HG03575 (cell line): ENCODE results near the gene NSUN6.
"Not testable (repeated sequence)": the region's sequence is repeated elsewhere in the genome, so short reads cannot be mapped to it uniquely, and the experiment has no call there.

Experiments used
- ATAC-seq: cut with Tn5 transposase; IDR thresholded peaks from one replicate; pipeline ENCODE4 v1.9.1; 2021; ENCODE audit not compliant: unreplicated experiment, insufficient number of reproducible peaks, low FRiP score; ENCODE audit errors: extremely low read depth

The NSUN6 gene

DNA sequence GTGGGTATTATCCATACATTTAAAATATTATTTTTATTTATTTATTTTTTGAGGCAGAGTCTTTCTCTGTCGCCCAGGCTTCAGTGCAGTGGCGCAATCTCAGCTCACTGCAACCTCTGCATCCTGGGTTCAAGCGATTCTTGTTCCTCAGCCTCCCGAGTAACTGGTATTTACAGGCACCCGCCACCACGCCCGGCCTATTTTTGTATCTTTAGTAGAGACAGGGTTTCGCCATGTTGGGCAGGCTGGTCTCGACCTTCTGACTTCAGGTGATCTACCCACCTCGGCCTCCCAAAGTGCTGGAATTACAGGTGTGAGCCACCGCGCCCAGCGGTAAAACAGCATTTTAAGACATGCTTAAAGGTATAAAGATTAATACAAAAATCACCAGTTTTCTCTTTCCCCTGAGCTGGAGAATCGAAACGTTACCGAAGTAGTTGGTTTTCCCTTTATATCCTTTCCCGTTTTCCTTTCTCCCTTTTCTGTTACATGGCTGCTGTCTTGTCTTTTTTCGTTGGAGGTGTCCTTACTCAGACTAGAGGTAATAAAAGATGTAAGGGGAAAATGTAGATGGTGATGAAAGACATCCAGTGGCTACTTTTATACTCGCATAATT is 9.5 kb upstream of the NSUN6 start:
- no peak for ATAC-seq

DNA sequence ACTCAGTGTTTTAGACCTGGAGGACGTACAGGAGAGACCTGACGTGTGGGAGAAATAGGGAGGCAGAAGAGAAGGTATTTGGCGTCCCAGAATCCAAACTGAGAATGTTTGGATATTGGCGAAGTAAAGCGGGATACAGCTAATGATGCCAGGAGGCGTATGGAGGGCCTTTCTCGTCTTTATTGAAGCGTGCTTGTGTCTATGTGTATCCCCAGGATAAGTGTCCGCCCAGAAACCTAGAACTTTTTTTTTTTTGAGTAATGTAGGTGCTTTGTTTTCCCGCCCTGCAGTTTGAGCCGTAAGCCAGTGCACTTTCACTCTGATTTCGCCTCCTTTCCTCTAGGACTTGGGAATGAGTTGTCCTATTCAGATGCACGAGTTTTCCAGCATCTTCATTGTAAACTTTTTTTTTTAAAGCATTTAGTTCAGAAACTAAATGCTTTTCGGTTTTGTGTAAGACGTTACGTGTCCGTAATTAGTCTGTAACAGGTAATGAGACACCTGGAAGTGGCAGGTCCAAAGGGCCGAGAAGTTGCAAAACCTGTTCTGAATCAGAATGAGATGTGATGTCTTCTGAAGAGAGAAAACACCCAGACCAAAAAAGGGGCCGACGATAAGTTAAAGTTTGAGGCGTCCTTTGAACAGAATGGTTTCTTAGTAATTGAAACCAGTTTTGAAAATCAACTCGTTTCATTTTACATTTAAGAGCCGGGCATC is 8.6 kb upstream of the NSUN6 start:
- ATAC-seq = peak; percentile 13

- ATAC-seq = peak; percentile 63
These were observed 7.9 kb upstream of the NSUN6 start, which contains the start of gene ARL5B for GRCh38 chr10:18659125-18659818. Gene ARL5B, plus strand, starts transcription at chr10:18659431. Its CDS starts 207 bp downstream, at chr10:18659638.

GRCh38 chr10:18658271-18659124 is 7.1 kb upstream of the NSUN6 start:
- ATAC-seq = no peak

- ATAC-seq = no peak
These were observed 5.3 kb upstream of the NSUN6 start for GRCh38 chr10:18656724-18657123.

- ATAC-seq = no peak
These were observed 1.7 kb upstream of the NSUN6 start for GRCh38 chr10:18653112-18653511.

- ATAC-seq = no peak
These were observed 886 bp downstream of the NSUN6 start for GRCh38 chr10:18650404-18650997.

GRCh38 chr10:18649364-18649959 is 1.9 kb downstream of the NSUN6 start:
- ATAC-seq = no peak

GRCh38 chr10:18647945-18648344 is 3.4 kb downstream of the NSUN6 start:
- no peak for ATAC-seq

GRCh38 chr10:18647151-18647550 is 4.2 kb downstream of the NSUN6 start:
- no peak for ATAC-seq

DNA sequence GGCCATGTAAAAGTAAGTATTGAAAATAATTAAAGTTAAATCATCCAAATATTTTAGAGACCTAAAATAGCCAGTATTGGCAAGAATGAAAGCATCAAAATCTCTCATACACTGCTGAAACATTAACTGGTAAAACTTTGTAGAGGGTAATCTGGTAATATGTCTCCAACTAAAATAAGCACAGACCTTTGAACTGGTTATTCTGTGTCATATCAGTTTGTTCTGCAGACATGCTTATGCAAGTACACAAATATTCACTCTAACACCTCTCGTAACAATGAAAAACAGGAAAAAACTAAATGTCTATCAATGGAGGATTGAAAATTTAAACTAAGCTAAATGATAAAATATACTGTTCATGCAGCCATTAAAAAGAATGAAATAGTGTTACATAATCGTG is 11.7 kb downstream of the NSUN6 start:
- not testable (repeated sequence) for ATAC-seq

DNA sequence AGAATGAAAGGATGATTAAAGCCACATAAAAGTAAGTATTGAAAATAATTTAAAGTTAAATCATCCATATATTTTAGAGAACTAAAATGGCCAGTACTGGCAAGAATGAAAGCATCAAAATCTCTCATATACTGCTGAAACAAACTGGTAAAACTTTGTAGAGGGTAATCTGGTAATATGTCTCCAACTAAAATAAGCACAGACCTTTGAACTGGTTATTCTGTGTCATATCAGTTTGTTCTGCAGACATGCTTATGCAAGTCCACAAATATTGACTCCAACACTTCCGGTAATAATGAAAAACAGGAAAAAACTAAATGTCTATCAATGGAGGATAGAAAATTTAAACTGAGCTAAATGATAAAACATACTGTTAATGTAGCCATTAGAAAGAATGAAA is 14.0 kb downstream of the NSUN6 start:
- ATAC-seq = not testable (repeated sequence)

GRCh38 chr10:18635995-18636394 is 15.4 kb downstream of the NSUN6 start:
- no peak for ATAC-seq

- not testable (repeated sequence) for ATAC-seq
These were observed 18.9 kb downstream of the NSUN6 start for GRCh38 chr10:18632500-18632899.

GRCh38 chr10:18627452-18628018 is 23.9 kb downstream of the NSUN6 start:
- not testable (repeated sequence) for ATAC-seq

DNA sequence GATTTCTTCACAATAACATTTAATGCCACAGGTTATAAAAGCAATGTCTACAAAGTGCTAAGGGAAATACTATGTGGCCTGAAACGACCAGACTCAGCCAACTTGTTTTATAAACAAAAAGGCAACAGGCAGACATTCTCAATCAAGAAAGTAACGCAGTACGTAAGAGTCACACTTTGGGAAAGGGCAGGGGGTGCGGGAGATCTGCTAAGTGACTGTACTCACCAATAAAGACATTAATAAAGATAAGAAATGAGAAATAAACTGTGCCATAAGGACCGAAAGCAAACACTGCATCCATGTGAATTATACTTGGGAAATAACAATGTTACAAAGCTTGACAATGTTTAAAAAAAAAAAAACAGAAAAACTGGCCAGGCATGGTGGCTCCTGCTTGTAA is 25.5 kb downstream of the NSUN6 start:
- no peak for ATAC-seq

GRCh38 chr10:18623671-18624070 is 27.7 kb downstream of the NSUN6 start:
- ATAC-seq = not testable (repeated sequence)

- ATAC-seq = no peak
These were observed 30.5 kb downstream of the NSUN6 start for GRCh38 chr10:18620856-18621255.
